Neural cell (in vitro differentiated cells): ENCODE measurements around the gene ABHD10. TPM values are rescaled to one million over a fixed set of nuclear protein-coding genes. Genes with fewer than 3 reads are reported as not detected.

ENCODE experiments used
- H2AFZ ChIP-seq: fragments of 200-600, 300-800 bp; sonication (generic), shearing (Covaris generic); 2 replicates; pipeline ENCODE4 v1.6.0; 2014; ENCODE audit warnings: low read depth, mild to moderate bottlenecking, antibody characterized with exemption, low read length, moderate library complexity
- H3F3A ChIP-seq: fragments of 200-600 bp; shearing (Covaris generic); 2 replicates; pipeline ENCODE4 v1.6.1; 2016; ENCODE audit warnings: mild to moderate bottlenecking, moderate library complexity, mixed read lengths, antibody characterized with exemption, low read length; ENCODE audit not compliant: insufficient read depth, poor library complexity, severe bottlenecking
- H3K27ac ChIP-seq: fragments of 200-600, 300-800 bp; sonication (generic), shearing (Covaris generic); 2 replicates; pipeline ENCODE4 v1.5.1; 2014; ENCODE audit warnings: mild to moderate bottlenecking, low read length, moderate library complexity
- H3K27me3 ChIP-seq: fragments of 300-800, 200-600 bp; sonication (generic), shearing (Covaris generic); 2 replicates; pipeline ENCODE4 v1.6.0; 2014; ENCODE audit warnings: mild to moderate bottlenecking, low read depth, low read length, moderate library complexity; ENCODE audit not compliant: insufficient read depth
- H3K36me3 ChIP-seq: fragments of 300-800, 200-600 bp; sonication (generic), shearing (Covaris generic); 2 replicates; pipeline ENCODE4 v1.5.1; 2014; ENCODE audit warnings: mild to moderate bottlenecking, antibody characterized with exemption, low read length, moderate library complexity; ENCODE audit not compliant: insufficient read depth
- H3K4me2 ChIP-seq: fragments of 300-800, 200-600 bp; sonication (generic), shearing (Covaris generic); 2 replicates; pipeline ENCODE4 v1.6.0; 2014; ENCODE audit warnings: mild to moderate bottlenecking, low read length
- H3K4me3 ChIP-seq: fragments of 300-800, 200-600 bp; sonication (generic), shearing (Covaris generic); 2 replicates; pipeline ENCODE4 v1.5.1; 2014; ENCODE audit warnings: mild to moderate bottlenecking, low read length, moderate library complexity
- H3K79me2 ChIP-seq: fragments of 200-600 bp; shearing (Covaris generic); replicated peaks from 2 replicates; pipeline ENCODE4 v1.6.0; 2014; ENCODE audit warnings: mild to moderate bottlenecking, low read length, moderate library complexity; ENCODE audit not compliant: insufficient read depth
- H3K9ac ChIP-seq: fragments of 300-800, 200-600 bp; sonication (generic), shearing (Covaris generic); 2 replicates; pipeline ENCODE4 v1.6.1; 2016; ENCODE audit warnings: mild to moderate bottlenecking, low read length, mixed read lengths
- H3K9me2 ChIP-seq: fragments of 200-600 bp; shearing (Covaris generic); 2 replicates; pipeline ENCODE4 v1.6.1; 2016; ENCODE audit warnings: mild to moderate bottlenecking, low read length, mixed read lengths; ENCODE audit not compliant: insufficient read depth
- H3K9me3 ChIP-seq: fragments of 200-600, 300-800 bp; sonication (generic), shearing (Covaris generic); 2 replicates; pipeline ENCODE4 v1.6.1; 2016; ENCODE audit warnings: mild to moderate bottlenecking, mixed run types, low read length, moderate library complexity, mixed read lengths
- H4K20me1 ChIP-seq: fragments of 200-600 bp; shearing (Covaris generic); 2 replicates; pipeline ENCODE4 v1.6.1; 2016; ENCODE audit warnings: mild to moderate bottlenecking, mixed run types; ENCODE audit not compliant: insufficient read depth
- CTCF ChIP-seq: fragments of 450-650 bp; IDR thresholded peaks from 2 replicates; pipeline ENCODE4 v1.5.1; 2014; ENCODE audit warnings: antibody characterized with exemption, mild to moderate bottlenecking, moderate library complexity; ENCODE audit not compliant: poor library complexity, severe bottlenecking
- EP300 ChIP-seq: fragments of 450-650 bp; conservative IDR thresholded peaks from 2 replicates; pipeline ENCODE4 v1.6.1; 2014; ENCODE audit warnings: antibody characterized with exemption, mild to moderate bottlenecking, moderate library complexity; ENCODE audit not compliant: poor library complexity, severe bottlenecking
- EZH2 ChIP-seq: fragments of 200-600, 300-800 bp; shearing (Covaris generic), sonication (generic); IDR thresholded peaks from 2 replicates; pipeline ENCODE4 v1.6.1; 2014; ENCODE audit warnings: antibody characterized with exemption, low read length, borderline replicate concordance, mild to moderate bottlenecking; ENCODE audit not compliant: insufficient read depth, poor library complexity, severe bottlenecking
- MXI1 ChIP-seq: fragments of 450-650 bp; conservative IDR thresholded peaks from 2 replicates; pipeline ENCODE4 v1.6.1; 2014; ENCODE audit warnings: antibody characterized with exemption, mild to moderate bottlenecking; ENCODE audit not compliant: poor library complexity, severe bottlenecking
- POLR2AphosphoS5 ChIP-seq: IDR thresholded peaks from 2 replicates; pipeline ENCODE4 v1.6.1; 2012
- RAD21 ChIP-seq: fragments of 450-650 bp; conservative IDR thresholded peaks from 2 replicates; pipeline ENCODE4 v1.6.1; 2014; ENCODE audit warnings: antibody characterized with exemption, mild to moderate bottlenecking, moderate library complexity
- SMC3 ChIP-seq: fragments of 450-650 bp; conservative IDR thresholded peaks from 2 replicates; pipeline ENCODE4 v1.6.1; 2014; ENCODE audit warnings: antibody characterized with exemption, mild to moderate bottlenecking, moderate library complexity; ENCODE audit not compliant: poor library complexity
- TAF1 ChIP-seq: IDR thresholded peaks from 2 replicates; pipeline ENCODE4 v1.6.1; 2012; ENCODE audit warnings: low read depth
- polyA plus RNA-seq: library from polyadenylated mRNA; depleted of rRNA; stranded (reverse); fragments of >200 nt; gene quantifications from 2 replicates; pipeline ENCODE4 v1.2.3, GENCODE V29; 2014
- TF ChIP-seq, protein P1 (sequence below): IDR thresholded peaks from 2 replicates; pipeline ENCODE4 v1.6.1; 2012; ENCODE audit warnings: borderline replicate concordance

The ABHD10 gene
- polyA plus RNA-seq, 1 donor from 2014 or later: 84.7 TPM

DNA sequence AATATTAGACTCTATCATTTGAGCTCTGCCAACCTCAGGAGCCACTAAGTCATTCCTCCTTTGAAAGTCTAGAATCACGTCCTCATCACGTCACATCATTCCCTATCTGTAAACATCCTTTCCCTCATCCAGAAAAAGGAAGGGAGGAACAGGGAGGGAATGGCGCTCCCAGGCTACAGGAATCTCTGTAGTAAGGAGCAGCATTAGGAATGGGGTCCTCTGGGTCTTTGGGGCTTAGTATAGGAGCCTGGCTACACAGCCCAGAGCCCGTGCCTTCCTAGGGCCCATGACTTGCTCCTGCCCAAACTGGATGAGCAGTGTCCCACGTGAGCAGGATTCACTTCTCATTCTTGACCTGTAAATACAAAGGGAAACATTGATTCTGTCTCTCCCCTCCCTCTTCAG, 21.5 kb downstream of the ABHD10 start:
- H3F3A ChIP-seq: no peaks in the 10 kb centered on the region
- H3K9me2 ChIP-seq: no peaks in the 10 kb centered on the region
- H4K20me1 ChIP-seq: no peaks in the 10 kb centered on the region
- H3K4me2 ChIP-seq: peak overlapping the region; percentile 99
- peaks cover 18% of the 10 kb centered on the region for H3K36me3 ChIP-seq
- peak overlapping the region; percentile 98 for H3K27ac ChIP-seq
- no peak for TF ChIP-seq EZH2
- TF ChIP-seq, protein P1, sequence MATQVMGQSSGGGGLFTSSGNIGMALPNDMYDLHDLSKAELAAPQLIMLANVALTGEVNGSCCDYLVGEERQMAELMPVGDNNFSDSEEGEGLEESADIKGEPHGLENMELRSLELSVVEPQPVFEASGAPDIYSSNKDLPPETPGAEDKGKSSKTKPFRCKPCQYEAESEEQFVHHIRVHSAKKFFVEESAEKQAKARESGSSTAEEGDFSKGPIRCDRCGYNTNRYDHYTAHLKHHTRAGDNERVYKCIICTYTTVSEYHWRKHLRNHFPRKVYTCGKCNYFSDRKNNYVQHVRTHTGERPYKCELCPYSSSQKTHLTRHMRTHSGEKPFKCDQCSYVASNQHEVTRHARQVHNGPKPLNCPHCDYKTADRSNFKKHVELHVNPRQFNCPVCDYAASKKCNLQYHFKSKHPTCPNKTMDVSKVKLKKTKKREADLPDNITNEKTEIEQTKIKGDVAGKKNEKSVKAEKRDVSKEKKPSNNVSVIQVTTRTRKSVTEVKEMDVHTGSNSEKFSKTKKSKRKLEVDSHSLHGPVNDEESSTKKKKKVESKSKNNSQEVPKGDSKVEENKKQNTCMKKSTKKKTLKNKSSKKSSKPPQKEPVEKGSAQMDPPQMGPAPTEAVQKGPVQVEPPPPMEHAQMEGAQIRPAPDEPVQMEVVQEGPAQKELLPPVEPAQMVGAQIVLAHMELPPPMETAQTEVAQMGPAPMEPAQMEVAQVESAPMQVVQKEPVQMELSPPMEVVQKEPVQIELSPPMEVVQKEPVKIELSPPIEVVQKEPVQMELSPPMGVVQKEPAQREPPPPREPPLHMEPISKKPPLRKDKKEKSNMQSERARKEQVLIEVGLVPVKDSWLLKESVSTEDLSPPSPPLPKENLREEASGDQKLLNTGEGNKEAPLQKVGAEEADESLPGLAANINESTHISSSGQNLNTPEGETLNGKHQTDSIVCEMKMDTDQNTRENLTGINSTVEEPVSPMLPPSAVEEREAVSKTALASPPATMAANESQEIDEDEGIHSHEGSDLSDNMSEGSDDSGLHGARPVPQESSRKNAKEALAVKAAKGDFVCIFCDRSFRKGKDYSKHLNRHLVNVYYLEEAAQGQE: peak; percentile 97
- peak overlapping the region; percentile 99 for H3K9ac ChIP-seq
- peak overlapping the region; percentile 49 for H2AFZ ChIP-seq
- no peaks in the 10 kb centered on the region for H3K27me3 ChIP-seq
- peak overlapping the region; percentile 88 for H3K4me3 ChIP-seq
- H3K79me2 ChIP-seq: peaks cover 65% of the 10 kb centered on the region
- no peaks in the 10 kb centered on the region for H3K9me3 ChIP-seq

DNA sequence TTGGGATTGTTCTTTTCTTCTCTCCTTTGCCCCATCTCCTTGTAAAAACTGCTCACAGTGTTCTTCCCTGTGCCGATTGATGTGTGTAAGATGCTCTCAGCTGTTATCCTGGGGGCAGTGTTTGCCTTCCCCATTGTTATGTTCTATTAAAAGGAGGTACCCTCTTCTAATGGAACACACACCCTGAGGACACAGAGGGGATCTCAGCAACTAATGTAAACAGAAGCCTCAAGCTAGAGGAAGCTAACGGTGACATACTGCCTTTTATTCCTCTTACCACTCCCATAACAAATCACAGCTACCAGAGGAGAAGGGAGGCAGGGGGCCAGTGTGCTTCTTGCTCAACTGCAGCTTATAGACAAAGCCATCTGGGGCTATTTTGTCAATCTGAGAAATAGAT, 22.1 kb downstream of the ABHD10 start:
- Histone ChIP-seq H3K27ac (peak overlapping the region; percentile 98), H3K79me2 (peaks cover 68% of the 10 kb centered on the region), H3K4me2 (peak overlapping the region; percentile 99), H3K9me2 (no peaks in the 10 kb centered on the region), H4K20me1 (no peaks in the 10 kb centered on the region), H3K4me3 (peak overlapping the region; percentile 88), H2AFZ (peak overlapping the region; percentile 49), H3K9ac (peak overlapping the region; percentile 99), H3K9me3 (no peaks in the 10 kb centered on the region), H3F3A (no peaks in the 10 kb centered on the region), H3K27me3 (no peaks in the 10 kb centered on the region), H3K36me3 (peaks cover 18% of the 10 kb centered on the region)
- peak; percentile 20 for TF ChIP-seq TAF1
- TF ChIP-seq RAD21: no peak
- TF ChIP-seq SMC3: no peak
- TF ChIP-seq EP300: no peak
- peak; percentile 53 for TF ChIP-seq POLR2AphosphoS5
- no peak for TF ChIP-seq EZH2
- TF ChIP-seq MXI1: no peak
- TF ChIP-seq CTCF: no peak

DNA sequence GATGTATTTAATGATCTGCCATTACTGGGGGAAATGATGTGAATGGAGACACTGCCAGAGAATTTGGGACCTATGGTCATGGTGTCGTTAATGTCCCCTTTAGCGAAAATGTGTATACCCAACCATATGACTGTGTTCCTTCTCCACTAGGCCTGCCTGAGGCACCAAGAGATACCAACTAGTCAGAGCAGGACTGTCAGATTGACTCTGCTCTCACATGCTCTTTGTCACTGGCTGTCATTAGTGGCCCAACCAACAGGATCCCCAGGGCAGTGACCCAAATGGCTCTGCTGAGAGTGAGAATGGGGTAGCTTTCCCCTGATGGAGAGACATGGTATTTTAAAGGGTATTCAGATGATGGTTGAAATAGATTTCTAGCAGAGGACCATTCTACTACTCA, 22.7 kb downstream of the ABHD10 start:
- Histone ChIP-seq H2AFZ (peak overlapping the region; percentile 49), H4K20me1 (no peaks in the 10 kb centered on the region), H3K9ac (peak overlapping the region; percentile 99), H3K79me2 (peaks cover 73% of the 10 kb centered on the region), H3K4me2 (peak overlapping the region; percentile 99), H3K4me3 (peak overlapping the region; percentile 88), H3K36me3 (peaks cover 18% of the 10 kb centered on the region), H3K27ac (peak overlapping the region; percentile 98), H3K27me3 (no peaks in the 10 kb centered on the region), H3F3A (no peaks in the 10 kb centered on the region), H3K9me3 (no peaks in the 10 kb centered on the region), H3K9me2 (no peaks in the 10 kb centered on the region)
- no peak for TF ChIP-seq EP300
- TF ChIP-seq RAD21: no peak
- TF ChIP-seq SMC3: no peak
- TF ChIP-seq POLR2AphosphoS5: no peak
- TF ChIP-seq EZH2: no peak
